Sigmoid colon (tissue), 7 donors: ENCODE results near the gene GAST. TPM values are rescaled to one million over a fixed set of nuclear protein-coding genes. Genes with fewer than 3 reads are reported as not detected.

Source experiments
- DNase-seq: peaks from one replicate; pipeline ENCODE4 v3.0.0-alpha.2; 2019
- H3K27ac ChIP-seq, 4 donors: fragments of 200-600 bp; sonication (generic); one replicate each; pipeline ENCODE4 v1.5.1; 2016 to 2019; ENCODE audit warnings: mild to moderate bottlenecking in 1 of 4
- H3K27me3 ChIP-seq, 3 donors: fragments of 200-600 bp; sonication (generic); one replicate each; pipeline ENCODE4 v1.5.1; 2019; ENCODE audit warnings: mild to moderate bottlenecking in 1 of 3
- H3K36me3 ChIP-seq, 4 donors: fragments of 200-600 bp; sonication (generic); one replicate each; pipeline ENCODE4 v1.5.1; 2016 to 2019
- H3K4me1 ChIP-seq, 4 donors: fragments of 200-600 bp; sonication (generic); one replicate each; pipeline ENCODE4 v1.5.1; 2017 to 2019
- H3K4me3 ChIP-seq, 4 donors: fragments of 200-600 bp; sonication (generic); one replicate each; pipeline ENCODE4 v1.5.1; 2017 to 2019; ENCODE audit warnings: mild to moderate bottlenecking in 2 of 4, moderate library complexity in 1 of 4
- H3K9me3 ChIP-seq, 4 donors: fragments of 200-600 bp in 3 of 4; sonication (generic) in 3 of 4; one replicate each; pipeline versions ENCODE4 v1.5.1 to v1.6.1; 2013 to 2019
- CTCF ChIP-seq, 4 experiments: fragments of 450-650 bp in 3 of 4; fragments of 200-600 bp in 1 of 4; IDR thresholded peaks; one replicate each; pipeline ENCODE4 v1.5.1; 2016 to 2019; ENCODE audit warnings: antibody characterized with exemption in 4 of 4, mild to moderate bottlenecking in 3 of 4, moderate library complexity in 2 of 4
- EP300 ChIP-seq, 4 donors: sonication (generic); formaldehyde crosslinking; IDR thresholded peaks; one replicate each; pipeline ENCODE4 v1.6.1; 2017; ENCODE audit warnings: antibody characterized with exemption in 4 of 4
- POLR2A ChIP-seq, 2 donors: fragments of 450-650 bp; IDR thresholded peaks; one replicate each; pipeline ENCODE4 v1.6.1; 2016; ENCODE audit warnings: antibody characterized with exemption in 2 of 2, mild to moderate bottlenecking in 2 of 2, moderate library complexity in 2 of 2
- POLR2AphosphoS5 ChIP-seq, 4 donors: sonication (generic); formaldehyde crosslinking; IDR thresholded peaks; one replicate each; pipeline ENCODE4 v1.6.1; 2017; ENCODE audit warnings: antibody characterized with exemption in 4 of 4
- WGBS, 2 donors: extraction: QIAGEN DNeasy Blood & Tissue Kit; methylation state at CpG; one replicate each; pipeline ENCODE4 v1.1.7; 2013; 5-methylcytosine and 5-hydroxymethylcytosine counted together
- intact Hi-C: fragments of 100-400 bp; cut with DNase I; formaldehyde crosslinking; loops from one replicate; pipeline ENCODE4 v1.15.1; 2023
- polyA plus RNA-seq, 3 donors: library from polyadenylated mRNA; stranded (reverse); fragments of 200-250 nt; gene quantifications; one replicate each; pipeline ENCODE4 v1.2.3, GENCODE V29; 2013
- total RNA-seq, 4 donors: library from RNA; depleted of rRNA; stranded (reverse); fragments of >200 nt; gene quantifications; one replicate each; pipeline ENCODE4 v1.1.0, GENCODE V29; 2016
- donor health status: healthy with polysubstance abuse.
- donor health status: Bipolar disorder and iron deficiency.
- donor health status: healthy.

The GAST gene
- not detected for total RNA-seq
- polyA plus RNA-seq: not detected

GRCh38 chr17:41711669-41712400 is at the start of gene GAST:
Gene GAST, plus strand, starts transcription at chr17:41712331. Its CDS starts 3,106 bp downstream, at chr17:41715437.
- TF ChIP-seq POLR2AphosphoS5 (IDR thresholded peaks at IDR 0.05) (no peak), CTCF (IDR thresholded peaks at IDR 0.05) (no peak), EP300 (IDR thresholded peaks at IDR 0.05) (no peak), POLR2A (IDR thresholded peaks at IDR 0.05) (no peak)
- no peak within 1 kb of the TSS for H3K27ac ChIP-seq
- no peaks in the 10 kb centered on the region for H3K36me3 ChIP-seq
- intact Hi-C loops: no loop called here
- no peaks in the 10 kb centered on the region for H3K4me1 ChIP-seq
- no peak within 1 kb of the TSS for H3K4me3 ChIP-seq
- 70 to 86% methylated on average over 12 of the region's 12 CpGs for WGBS, 2 donors
- H3K27me3 ChIP-seq: peaks cover 0 to 7% (median 0%) of the 10 kb centered on the region in 3 donors
- no peak for DNase-seq
- no peaks in the 10 kb centered on the region for H3K9me3 ChIP-seq

- Histone ChIP-seq H3K27ac (no peak overlapping the region), H3K36me3 (no peaks in the 10 kb centered on the region), H3K27me3 (no peaks in the 10 kb centered on the region), H3K4me1 (peaks cover 0 to 26% (median 17%) of the 10 kb centered on the region in 4 donors), H3K4me3 (no peak overlapping the region), H3K9me3 (no peaks in the 10 kb centered on the region)
- WGBS, 2 donors: 78 to 79% methylated on average over 8 of the region's 8 CpGs
- no peak for TF ChIP-seq EP300 (IDR thresholded peaks at IDR 0.05)
- TF ChIP-seq POLR2AphosphoS5 (IDR thresholded peaks at IDR 0.05): no peak
- TF ChIP-seq CTCF (IDR thresholded peaks at IDR 0.05): no peak
- TF ChIP-seq POLR2A (IDR thresholded peaks at IDR 0.05): no peak
- intact Hi-C loops: loop anchor here (5.0 to 10.0 kb wide), 4 partner anchors 861 to 1359 kb away; partner anchors contain the start of genes RARA and SMARCE1
- DNase-seq: no peak
Measured at GRCh38 chr17:41663451-41664171, 48.5 kb upstream of the GAST start.

- Histone ChIP-seq H3K27ac (no peak overlapping the region), H3K36me3 (no peaks in the 10 kb centered on the region), H3K27me3 (no peaks in the 10 kb centered on the region), H3K9me3 (no peaks in the 10 kb centered on the region), H3K4me3 (no peak overlapping the region), H3K4me1 (peaks cover 0 to 26% (median 17%) of the 10 kb centered on the region in 4 donors)
- DNase-seq: no peak
- intact Hi-C loops: loop anchor here (5.0 to 10.0 kb wide), 4 partner anchors 862 to 1359 kb away; partner anchors contain the start of genes RARA and SMARCE1
- TF ChIP-seq POLR2AphosphoS5 (IDR thresholded peaks at IDR 0.05) (no peak), EP300 (IDR thresholded peaks at IDR 0.05) (no peak), POLR2A (IDR thresholded peaks at IDR 0.05) (no peak), CTCF (IDR thresholded peaks at IDR 0.05) (no peak)
- 87 to 89% methylated on average over 2 of the region's 2 CpGs for WGBS, 2 donors
Measured at GRCh38 chr17:41664172-41664457, 48.0 kb upstream of the GAST start.

GRCh38 chr17:41664587-41665565 is 47.3 kb upstream of the GAST start:
- Histone ChIP-seq H3K4me1 (peaks cover 0 to 26% (median 17%) of the 10 kb centered on the region in 4 donors), H3K27me3 (no peaks in the 10 kb centered on the region), H3K4me3 (peak overlapping the region; percentile 41 to 54 (median 46)), H3K36me3 (no peaks in the 10 kb centered on the region), H3K9me3 (no peaks in the 10 kb centered on the region), H3K27ac (peak overlapping the region in 3 of 4 donors; percentile 88 to 92 (median 90))
- DNase-seq: no peak
- intact Hi-C loops: loop anchor here (5.0 to 10.0 kb wide), 4 partner anchors 863 to 1360 kb away; partner anchors contain the start of genes RARA and SMARCE1
- no peak for TF ChIP-seq POLR2A (IDR thresholded peaks at IDR 0.05)
- no peak for TF ChIP-seq EP300 (IDR thresholded peaks at IDR 0.05)
- TF ChIP-seq CTCF (IDR thresholded peaks at IDR 0.05): no peak
- TF ChIP-seq POLR2AphosphoS5 (IDR thresholded peaks at IDR 0.05): no peak
- WGBS, 2 donors: 37 to 54% methylated on average over 15 of the region's 15 CpGs
